HG02970 (cell line): ENCODE results near the gene PPP2R2B.

Experiments
- ATAC-seq: cut with Tn5 transposase; IDR thresholded peaks from one replicate; pipeline ENCODE4 v1.9.1; 2021; ENCODE audit warnings: mild to moderate bottlenecking, moderate library complexity, moderate number of reproducible peaks; ENCODE audit not compliant: unreplicated experiment, low FRiP score

The PPP2R2B gene

GRCh38 chr5:146791471-146791870, 87.1 kb downstream of the PPP2R2B start:
- no peak for ATAC-seq

GRCh38 chr5:146789712-146790653, 88.6 kb downstream of the PPP2R2B start:
- no peak for ATAC-seq

DNA sequence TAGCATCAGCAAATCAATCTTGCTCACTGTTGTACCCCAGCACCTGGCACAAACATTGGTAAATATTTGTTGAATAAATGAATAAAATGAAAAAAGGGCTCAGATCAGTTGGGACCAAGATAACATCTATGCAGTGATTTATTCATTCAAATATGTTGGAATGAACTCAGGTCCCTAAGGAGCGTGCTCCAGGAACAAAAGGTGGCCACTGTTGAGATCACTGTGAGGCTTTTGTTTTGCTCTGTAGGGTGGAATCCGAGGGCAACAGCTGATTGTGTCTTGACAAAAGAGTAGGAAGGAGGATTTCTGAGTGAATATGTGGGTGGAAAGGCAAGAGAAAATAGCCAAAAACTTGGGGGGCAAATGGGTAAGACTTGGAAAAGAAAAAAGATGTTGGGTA, 89.7 kb downstream of the PPP2R2B start:
- ATAC-seq = no peak

DNA sequence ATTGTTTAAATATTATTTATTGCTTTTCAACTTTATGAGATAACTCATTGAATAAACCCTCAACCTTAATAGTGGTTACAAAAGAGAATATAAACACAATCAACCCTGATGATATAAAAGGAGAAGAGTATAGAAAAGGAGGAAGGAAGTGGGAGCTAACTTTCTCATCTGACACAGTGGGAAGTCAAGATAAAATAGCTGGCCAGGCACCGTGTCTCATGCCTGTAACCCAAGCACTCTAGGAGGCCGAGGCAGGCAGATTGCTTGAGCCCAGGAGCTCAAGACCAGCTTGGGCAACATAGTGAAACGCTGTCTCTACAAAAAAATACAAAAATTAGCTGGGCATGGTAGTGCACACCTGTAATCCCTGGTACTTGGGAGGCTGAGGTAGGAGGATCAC, 93.5 kb downstream of the PPP2R2B start:
- ATAC-seq = no peak

- ATAC-seq = no peak
These were observed 97.4 kb downstream of the PPP2R2B start for GRCh38 chr5:146781157-146781556.

DNA sequence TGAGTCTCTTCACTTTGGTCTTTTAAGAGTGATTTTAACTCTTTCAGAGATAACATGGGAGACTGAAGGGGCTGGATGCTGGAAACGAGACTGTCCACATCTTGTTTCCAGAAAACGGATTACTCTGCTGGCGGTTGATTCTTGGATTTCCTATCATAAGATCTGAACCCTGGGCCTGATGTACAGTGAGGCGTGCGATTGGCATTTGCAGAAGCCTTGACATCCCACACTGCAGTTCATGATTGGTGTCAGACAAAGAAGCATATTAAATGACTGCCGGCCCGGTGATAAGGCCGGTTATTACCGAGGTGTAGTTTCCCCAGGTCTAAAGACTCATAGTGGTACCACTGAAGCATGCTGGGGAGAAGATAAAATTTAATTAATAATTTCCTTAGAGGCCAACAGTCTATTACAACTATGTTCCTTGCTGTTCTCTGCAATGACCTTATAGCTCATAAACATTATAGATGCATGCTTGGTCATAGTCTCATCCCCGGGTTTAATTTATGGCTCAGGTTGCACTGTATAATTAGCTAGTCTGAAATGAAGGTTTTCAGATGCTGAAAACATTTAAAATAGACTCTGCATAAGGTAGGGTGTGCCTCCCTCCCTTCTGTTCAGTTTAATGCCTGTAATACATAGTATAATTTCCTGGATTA, 99.2 kb downstream of the PPP2R2B start:
- ATAC-seq = no peak

DNA sequence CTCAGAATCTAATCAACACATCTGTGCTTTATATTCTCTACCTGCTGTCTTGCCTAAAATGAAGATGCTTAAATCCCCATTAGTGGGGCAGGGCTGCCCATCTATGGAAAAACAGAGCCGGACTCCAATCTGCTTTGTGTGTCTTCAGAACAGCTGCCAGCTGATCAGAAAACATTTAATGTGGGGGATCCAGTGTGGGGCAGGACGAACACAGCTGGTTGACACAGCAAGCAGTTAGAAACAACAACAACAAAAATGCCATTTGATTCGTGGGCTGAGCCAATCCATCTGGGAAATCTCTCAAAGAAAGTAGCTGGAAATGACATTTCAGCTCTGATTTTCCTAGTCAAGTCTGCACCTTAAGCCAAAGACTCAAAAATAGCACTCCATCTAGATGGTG, 99.8 kb downstream of the PPP2R2B start:
- no peak for ATAC-seq

GRCh38 chr5:146778261-146778660, 100.3 kb downstream of the PPP2R2B start:
- ATAC-seq = no peak

- ATAC-seq = no peak
These were observed 105.6 kb downstream of the PPP2R2B start for GRCh38 chr5:146772881-146773466.

- ATAC-seq = no peak
These were observed 107.6 kb downstream of the PPP2R2B start for GRCh38 chr5:146770980-146771379.

DNA sequence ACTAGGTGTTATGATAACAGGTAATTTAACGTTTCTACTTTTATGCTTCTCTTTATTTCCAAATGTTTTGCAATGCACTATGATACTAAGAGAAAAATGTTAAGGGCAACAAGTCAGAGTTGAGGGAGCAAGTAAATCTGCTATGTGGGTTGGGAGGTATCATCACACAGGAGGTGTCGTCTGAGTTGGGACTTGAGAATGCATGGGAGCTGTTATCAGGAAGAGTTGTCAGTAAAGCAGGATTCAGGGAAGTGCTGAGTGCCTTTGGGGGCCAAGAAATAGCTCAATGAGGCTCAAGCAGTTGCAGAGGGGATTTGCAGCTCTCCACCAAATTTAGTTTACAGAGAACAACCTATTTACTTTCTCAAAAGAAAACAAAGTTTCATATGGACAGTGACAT, 108.0 kb downstream of the PPP2R2B start:
- no peak for ATAC-seq

DNA sequence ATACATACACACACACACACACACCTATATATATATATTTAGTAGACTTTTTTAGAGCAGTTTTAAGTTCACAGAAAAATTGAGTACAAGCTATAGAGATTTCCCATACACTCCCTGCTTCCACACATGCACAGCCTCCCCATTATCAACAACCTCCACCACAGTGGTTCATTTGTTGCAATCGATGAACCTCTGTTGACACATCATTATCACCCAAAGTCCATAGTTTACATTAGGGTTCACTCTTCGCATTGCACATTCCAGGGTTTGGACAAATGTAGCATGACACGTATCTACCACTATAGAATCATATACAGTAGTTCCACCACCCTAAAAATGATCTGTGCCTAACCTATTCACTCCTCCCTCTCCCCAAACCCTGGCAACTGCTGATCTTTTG, 111.0 kb downstream of the PPP2R2B start:
- no peak for ATAC-seq

GRCh38 chr5:146766013-146766412, 112.5 kb downstream of the PPP2R2B start:
- no peak for ATAC-seq

GRCh38 chr5:146765089-146765832, 113.3 kb downstream of the PPP2R2B start:
- no peak for ATAC-seq

DNA sequence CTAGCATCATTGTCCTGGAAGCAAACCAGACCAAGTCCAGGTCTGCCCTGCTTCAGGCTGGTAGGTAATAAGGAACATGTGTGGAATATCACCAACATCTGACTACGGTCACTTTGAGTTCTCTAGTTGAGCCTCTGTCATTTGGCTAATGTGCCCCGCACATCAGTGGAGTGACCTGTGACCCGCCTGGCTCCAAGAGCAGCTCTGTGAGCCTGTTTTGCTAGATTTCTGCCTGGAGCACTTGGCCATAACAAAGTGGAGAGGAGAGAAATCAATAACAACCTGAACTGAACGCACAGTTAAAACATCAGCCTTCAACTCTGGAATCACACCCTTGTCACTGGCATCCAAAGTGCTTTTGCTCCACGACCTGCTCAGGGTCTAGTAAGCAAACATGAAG, 115.7 kb downstream of the PPP2R2B start:
- ATAC-seq = no peak

DNA sequence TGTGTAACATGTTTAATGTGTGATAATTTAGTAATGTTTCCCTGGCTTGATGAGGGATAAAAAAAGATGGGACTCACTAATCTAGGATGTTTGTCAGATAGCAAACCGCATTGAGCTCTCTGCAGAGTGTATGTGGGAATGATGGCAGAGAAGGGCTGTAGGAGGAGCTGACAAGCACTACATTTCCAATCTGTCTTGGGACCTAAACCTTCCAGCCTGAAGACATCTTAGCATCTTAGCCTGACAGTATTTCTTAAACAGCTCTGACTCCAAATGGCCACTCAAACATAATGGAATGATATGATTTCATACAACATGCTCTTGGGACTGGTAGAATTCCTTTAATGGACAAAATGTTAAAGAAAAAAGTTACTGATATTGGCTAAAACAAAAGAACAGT, 116.7 kb downstream of the PPP2R2B start:
- no peak for ATAC-seq

DNA sequence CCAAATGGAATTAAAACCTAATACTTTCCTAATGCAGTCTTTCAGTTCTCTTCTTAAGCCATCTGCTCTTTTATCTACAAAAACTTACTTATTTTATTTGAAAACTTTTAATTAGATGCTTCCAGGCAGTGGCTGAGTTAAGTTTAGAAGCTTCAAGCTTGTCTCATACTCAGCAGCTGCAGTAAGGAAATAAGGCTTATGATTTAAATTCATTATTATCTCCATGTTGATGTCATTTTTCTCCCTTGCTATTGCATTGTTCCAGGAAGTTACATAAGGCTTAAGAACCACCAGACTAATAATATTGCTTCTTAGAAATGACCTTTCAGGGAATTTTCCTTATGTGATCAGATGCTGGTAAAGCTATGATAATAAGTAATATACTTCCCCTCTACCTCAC, 119.6 kb downstream of the PPP2R2B start:
- no peak for ATAC-seq

GRCh38 chr5:146758076-146758475, 120.5 kb downstream of the PPP2R2B start:
- no peak for ATAC-seq

GRCh38 chr5:146756546-146756945, 122.0 kb downstream of the PPP2R2B start:
- ATAC-seq = no peak

- no peak for ATAC-seq
These were observed 122.8 kb downstream of the PPP2R2B start for GRCh38 chr5:146755793-146756192.

DNA sequence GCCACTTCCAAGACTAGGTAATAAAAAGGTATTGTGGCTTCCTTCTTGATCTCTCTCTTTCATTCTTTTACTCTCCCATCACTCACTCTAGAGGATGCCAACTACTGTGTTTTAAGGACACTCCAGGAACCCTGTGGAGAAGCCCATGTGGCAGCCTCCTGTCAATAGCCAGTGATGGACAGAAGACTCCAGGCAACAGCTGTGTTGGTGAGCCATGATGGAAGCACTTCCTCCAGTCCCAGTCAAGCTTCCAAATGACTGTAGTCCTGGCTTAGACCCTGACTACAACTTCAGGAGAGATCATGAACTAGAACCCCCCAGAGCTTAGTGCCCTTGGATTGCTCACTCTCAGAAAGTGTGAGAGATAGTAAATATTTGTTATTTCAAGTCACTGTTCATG, 123.9 kb downstream of the PPP2R2B start:
- no peak for ATAC-seq
